Caco-2 (cell line): ENCODE data around the gene SLC2A9. TPM values are rescaled to one million over a fixed set of nuclear protein-coding genes. Genes with fewer than 3 reads are reported as not detected.

Experiments
- BruUV-seq: library from RNA; stranded (reverse); fragments of 400-500 nt; replicated peaks from 2 replicates; lab custom pipeline; 2021; lab: Mats Ljungman, UMichigan
- CTCF ChIA-PET: fragments of 300-600 bp; sonication (Branson Sonifier 250); formaldehyde crosslinking; loops from one replicate; lab custom pipeline; 2022; ENCODE audit warnings: antibody characterized with exemption; lab: Charles Lee
- POLR2A ChIA-PET: fragments of 300-600 bp; sonication (Branson Sonifier 250); formaldehyde crosslinking; loops from one replicate; lab custom pipeline; 2022; ENCODE audit warnings: antibody characterized with exemption; lab: Charles Lee
- DNase-seq, 2 experiments: peaks; one replicate each; pipeline versions ENCODE4 v3.0.0 to v3.0.0-alpha.2; 2020 to 2022
- H3K27me3 ChIP-seq: replicated peaks from 2 replicates; pipeline ENCODE4 v1.6.0; 2011; ENCODE audit warnings: low read length; ENCODE audit not compliant: control insufficient read depth, insufficient read depth
- H3K36me3 ChIP-seq: 2 replicates; pipeline ENCODE4 v1.5.1; 2011; ENCODE audit warnings: low read length; ENCODE audit not compliant: control insufficient read depth, insufficient read depth
- H3K4me1 ChIP-seq: fragments of 250-450 bp; sonication (Bioruptor Pico); 2 replicates; pipeline ENCODE4 v1.5.1; 2020; ENCODE audit warnings: mild to moderate bottlenecking
- H3K4me3 ChIP-seq: 2 replicates; pipeline ENCODE4 v1.5.1; 2011; ENCODE audit warnings: low read depth, mild to moderate bottlenecking, control low read depth, low read length
- H3K9me3 ChIP-seq: fragments of 250-450 bp; sonication (Bioruptor Pico); 2 replicates; pipeline ENCODE4 v1.5.1; 2020; ENCODE audit warnings: mild to moderate bottlenecking, moderate library complexity
- H3K27ac Mint-ChIP-seq: one replicate; pipeline ENCODE4 v1.8.0; 2022; ENCODE audit warnings: mixed read lengths; ENCODE audit not compliant: unreplicated experiment
- H3K27me3 Mint-ChIP-seq: one replicate; pipeline ENCODE4 v1.8.0; 2022; ENCODE audit warnings: mixed read lengths; ENCODE audit not compliant: insufficient read depth, unreplicated experiment
- H3K36me3 Mint-ChIP-seq: one replicate; pipeline ENCODE4 v1.8.0; 2022; ENCODE audit warnings: mild to moderate bottlenecking, mixed read lengths; ENCODE audit not compliant: insufficient read depth, unreplicated experiment
- H3K4me1 Mint-ChIP-seq: one replicate; pipeline ENCODE4 v1.8.0; 2022; ENCODE audit warnings: low read depth, mixed read lengths; ENCODE audit not compliant: unreplicated experiment
- H3K4me3 Mint-ChIP-seq: one replicate; pipeline ENCODE4 v1.8.0; 2022; ENCODE audit warnings: mild to moderate bottlenecking, moderate library complexity, mixed read lengths; ENCODE audit not compliant: unreplicated experiment
- H3K9me3 Mint-ChIP-seq: one replicate; pipeline ENCODE4 v1.8.0; 2022; ENCODE audit warnings: mixed read lengths; ENCODE audit not compliant: unreplicated experiment
- intact Hi-C: fragments of 100-400 bp; cut with micrococcal nuclease; formaldehyde crosslinking; loops from one replicate; pipeline ENCODE4 v1.10.0; 2022; ENCODE audit not compliant: unreplicated experiment
- total RNA-seq: library from RNA; stranded (reverse); gene quantifications from 2 replicates; pipeline ENCODE4 v1.2.3, GENCODE V29; 2022
- TF ChIP-seq, protein P1 (sequence below), 2 experiments: fragments of 200-600 bp in 1 of 2; IDR thresholded peaks; 1 replicate in 1 of 2; 2 replicates in 1 of 2; pipeline versions ENCODE4 v1.5.1 to v1.8.0; 2011 to 2022; ENCODE audit warnings: antibody characterized with exemption in 1 of 2, control low read depth in 1 of 2, inconsistent platforms in 1 of 2, low read depth in 1 of 2, low read length in 1 of 2, mild to moderate bottlenecking in 1 of 2, moderate library complexity in 1 of 2; ENCODE audit not compliant: insufficient read depth in 1 of 2, severe bottlenecking in 1 of 2, unreplicated experiment in 1 of 2

The SLC2A9 gene
- total RNA-seq, 1 experiment from 2014 or later: 21.0 TPM

DNA sequence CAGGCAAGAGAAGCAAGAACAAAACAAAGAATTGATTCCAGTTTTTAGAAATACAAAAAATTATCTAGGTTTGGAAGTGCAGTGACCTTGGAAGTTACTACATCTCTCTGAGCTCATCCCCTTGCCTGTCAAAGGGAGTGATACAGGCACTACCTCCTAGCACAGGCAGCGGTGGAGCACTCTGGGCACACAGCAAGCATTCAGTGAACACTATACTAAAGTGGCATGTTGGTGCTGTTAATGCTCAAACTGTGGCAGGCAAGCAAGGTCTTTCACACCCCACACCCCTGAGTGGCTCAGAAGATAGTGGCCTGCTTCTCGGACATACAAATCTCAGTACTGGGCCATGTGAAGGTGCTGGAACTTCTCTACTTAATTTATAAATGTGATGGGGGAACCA lies 188.7 kb downstream of the SLC2A9 start:
- no peaks in the 10 kb centered on the region for H3K36me3 ChIP-seq
- CTCF ChIA-PET: no interaction called here
- POLR2A ChIA-PET: no interaction called here

DNA sequence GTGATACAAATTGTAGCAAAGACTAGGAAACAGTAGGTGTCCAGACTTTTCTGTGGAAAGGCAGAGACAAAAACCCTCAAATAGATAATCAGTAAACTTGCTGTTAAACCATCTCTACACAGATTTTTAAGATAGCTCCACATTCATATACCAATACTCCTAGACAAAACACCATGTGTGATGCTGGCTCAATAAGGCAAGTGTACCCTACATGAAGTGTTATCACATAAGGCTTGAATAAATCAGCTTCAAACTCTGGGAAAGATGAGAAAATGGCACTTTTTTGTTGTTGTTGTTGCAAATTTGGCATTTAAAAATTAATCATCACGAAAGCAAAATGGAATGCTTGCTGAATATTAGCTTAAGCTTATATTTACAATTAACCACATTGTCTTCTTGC lies 194.7 kb downstream of the SLC2A9 start:
- Histone ChIP-seq H3K4me1 (no peaks in the 10 kb centered on the region), H3K4me3 (no peak overlapping the region), H3K9me3 (no peaks in the 10 kb centered on the region), H3K27me3 (no peaks in the 10 kb centered on the region), H3K36me3 (no peaks in the 10 kb centered on the region)
- DNase-seq: no peak
- no peaks in the 10 kb centered on the region for H3K4me1 Mint-ChIP-seq
- TF ChIP-seq, protein P1, sequence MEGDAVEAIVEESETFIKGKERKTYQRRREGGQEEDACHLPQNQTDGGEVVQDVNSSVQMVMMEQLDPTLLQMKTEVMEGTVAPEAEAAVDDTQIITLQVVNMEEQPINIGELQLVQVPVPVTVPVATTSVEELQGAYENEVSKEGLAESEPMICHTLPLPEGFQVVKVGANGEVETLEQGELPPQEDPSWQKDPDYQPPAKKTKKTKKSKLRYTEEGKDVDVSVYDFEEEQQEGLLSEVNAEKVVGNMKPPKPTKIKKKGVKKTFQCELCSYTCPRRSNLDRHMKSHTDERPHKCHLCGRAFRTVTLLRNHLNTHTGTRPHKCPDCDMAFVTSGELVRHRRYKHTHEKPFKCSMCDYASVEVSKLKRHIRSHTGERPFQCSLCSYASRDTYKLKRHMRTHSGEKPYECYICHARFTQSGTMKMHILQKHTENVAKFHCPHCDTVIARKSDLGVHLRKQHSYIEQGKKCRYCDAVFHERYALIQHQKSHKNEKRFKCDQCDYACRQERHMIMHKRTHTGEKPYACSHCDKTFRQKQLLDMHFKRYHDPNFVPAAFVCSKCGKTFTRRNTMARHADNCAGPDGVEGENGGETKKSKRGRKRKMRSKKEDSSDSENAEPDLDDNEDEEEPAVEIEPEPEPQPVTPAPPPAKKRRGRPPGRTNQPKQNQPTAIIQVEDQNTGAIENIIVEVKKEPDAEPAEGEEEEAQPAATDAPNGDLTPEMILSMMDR (IDR thresholded peaks at IDR 0.05; ENCODE audit: insufficient read depth in 1 of 2, low read depth in 1 of 2, low read length in 1 of 2, severe bottlenecking in 1 of 2, unreplicated experiment in 1 of 2): no peak
- BruUV-seq: no TSS peak
- CTCF ChIA-PET: no interaction called here
- H3K27me3 Mint-ChIP-seq: no peaks in the 10 kb centered on the region
- H3K36me3 Mint-ChIP-seq: no peaks in the 10 kb centered on the region
- no peak overlapping the region for H3K27ac Mint-ChIP-seq
- no peaks in the 10 kb centered on the region for H3K9me3 Mint-ChIP-seq
- intact Hi-C loops: no loop called here
- POLR2A ChIA-PET: no interaction called here
- no peak overlapping the region for H3K4me3 Mint-ChIP-seq

More for the DNA sequence above, 188.7 kb downstream of the SLC2A9 start:
- no TSS peak for BruUV-seq
- intact Hi-C loops: no loop called here
- no peaks in the 10 kb centered on the region for H3K9me3 ChIP-seq
- no peaks in the 10 kb centered on the region for H3K27me3 ChIP-seq
- no peak overlapping the region for H3K4me3 ChIP-seq
- no peaks in the 10 kb centered on the region for H3K4me1 ChIP-seq
- no peaks in the 10 kb centered on the region for H3K36me3 Mint-ChIP-seq
- DNase-seq: no peak
- H3K4me3 Mint-ChIP-seq: no peak overlapping the region
- TF ChIP-seq, protein P1 (IDR thresholded peaks at IDR 0.05; ENCODE audit: insufficient read depth in 1 of 2, low read depth in 1 of 2, low read length in 1 of 2, severe bottlenecking in 1 of 2, unreplicated experiment in 1 of 2): no peak
- H3K27me3 Mint-ChIP-seq: no peaks in the 10 kb centered on the region
- H3K27ac Mint-ChIP-seq: no peak overlapping the region
- no peaks in the 10 kb centered on the region for H3K4me1 Mint-ChIP-seq
- no peaks in the 10 kb centered on the region for H3K9me3 Mint-ChIP-seq

DNA sequence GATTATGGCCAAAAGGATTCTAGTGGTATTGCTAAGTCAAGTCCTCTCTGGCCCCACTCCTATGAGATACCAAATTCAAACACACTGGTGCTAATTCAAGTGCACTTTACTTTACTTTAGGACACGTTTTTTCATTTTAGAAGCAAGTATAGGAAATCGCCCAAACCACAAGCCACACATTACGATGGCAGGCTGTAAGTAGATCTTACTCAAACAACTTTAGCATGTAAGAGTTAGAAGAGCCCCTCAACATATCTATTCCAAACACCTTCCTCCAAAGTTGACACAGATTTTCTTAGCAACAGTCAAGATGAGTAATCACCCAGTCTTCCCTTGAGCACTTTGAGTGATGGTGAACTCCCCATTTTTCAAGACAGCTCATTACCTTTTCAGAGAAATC lies 196.2 kb downstream of the SLC2A9 start:
- ChIA-PET POLR2A (no interaction called here), CTCF (no interaction called here)
- Histone ChIP-seq H3K4me1 (no peaks in the 10 kb centered on the region), H3K4me3 (no peak overlapping the region), H3K9me3 (no peaks in the 10 kb centered on the region), H3K27me3 (no peaks in the 10 kb centered on the region), H3K36me3 (no peaks in the 10 kb centered on the region)
- Mint-ChIP-seq H3K4me1 (no peaks in the 10 kb centered on the region), H3K27ac (no peak overlapping the region), H3K4me3 (no peak overlapping the region), H3K27me3 (no peaks in the 10 kb centered on the region), H3K9me3 (no peaks in the 10 kb centered on the region), H3K36me3 (no peaks in the 10 kb centered on the region)
- no peak for DNase-seq
- TF ChIP-seq, protein P1 (IDR thresholded peaks at IDR 0.05; ENCODE audit: insufficient read depth in 1 of 2, low read depth in 1 of 2, low read length in 1 of 2, severe bottlenecking in 1 of 2, unreplicated experiment in 1 of 2): no peak
- intact Hi-C loops: no loop called here
- no TSS peak for BruUV-seq
